Epithelial cell of esophagus (primary cell): ENCODE data around the gene RER1.

Source experiments
- DNase-seq: peaks from one replicate; pipeline ENCODE4 v3.0.0; 2010; ENCODE audit warnings: low read depth
- H3K4me3 ChIP-seq: 2 replicates; pipeline ENCODE4 v1.5.1; 2011; ENCODE audit warnings: mild to moderate bottlenecking, low read length, control low read depth
- CTCF ChIP-seq: IDR thresholded peaks from 2 replicates; pipeline ENCODE4 v1.5.1; 2011; ENCODE audit warnings: low read depth, mild to moderate bottlenecking, low read length, control low read depth, inconsistent platforms; ENCODE audit not compliant: insufficient read depth; ENCODE audit errors: missing control alignments

Gene RER1

GRCh38 chr1:2350501-2350900 is 41.1 kb upstream of the RER1 start:
- TF ChIP-seq CTCF: no peak
- no peak overlapping the region for H3K4me3 ChIP-seq
- DNase-seq: no peak

GRCh38 chr1:2350911-2351655 is 40.6 kb upstream of the RER1 start:
- no peak for DNase-seq
- no peak for TF ChIP-seq CTCF

GRCh38 chr1:2351723-2352122 is 39.9 kb upstream of the RER1 start:
- DNase-seq: no peak
- no peak for TF ChIP-seq CTCF
- no peak overlapping the region for H3K4me3 ChIP-seq

More at GRCh38 chr1:2350911-2351655, 40.6 kb upstream of the RER1 start:
- no peak overlapping the region for H3K4me3 ChIP-seq

- DNase-seq: peak; percentile 36
- H3K4me3 ChIP-seq: no peak overlapping the region
- TF ChIP-seq CTCF: no peak
Observed at GRCh38 chr1:2352341-2352896, 39.2 kb upstream of the RER1 start.

GRCh38 chr1:2352897-2353550 is 38.6 kb upstream of the RER1 start:
- no peak overlapping the region for H3K4me3 ChIP-seq
- TF ChIP-seq CTCF: no peak

GRCh38 chr1:2353551-2354438 is 37.8 kb upstream of the RER1 start:
- H3K4me3 ChIP-seq: no peak overlapping the region
- TF ChIP-seq CTCF: no peak
- no peak for DNase-seq

More at GRCh38 chr1:2352897-2353550, 38.6 kb upstream of the RER1 start:
- DNase-seq: no peak
